ENCODE data around the gene C1S. TPM values are rescaled to one million over a fixed set of nuclear protein-coding genes. Genes with fewer than 3 reads are reported as not detected.
"Not testable (repeated sequence)": the region's sequence is repeated elsewhere in the genome, so short reads cannot be mapped to it uniquely, and the experiment has no call there.

C1S gene
- total and polyA plus RNA-seq, 10 donors: 102 to 451 (median 257) TPM

- H3K9me3 ChIP-seq: no peaks in the 10 kb centered on the region
- no peak overlapping the region for H3K4me3 ChIP-seq
- intact Hi-C loops (cut with DNase I; ENCODE audit: low total_unique reads): no loop called here
- H3K4me1 ChIP-seq: peaks cover 0 to 20% (median 10%) of the 10 kb centered on the region in 6 donors
- 79 to 91% (median 84%) methylated on average over 9 of the region's 9 CpGs for WGBS, 5 donors
- TF ChIP-seq POLR2AphosphoS5 (IDR thresholded peaks at IDR 0.05): no peak
- TF ChIP-seq POLR2A (IDR thresholded peaks at IDR 0.05): no peak
- TF ChIP-seq, protein P1, sequence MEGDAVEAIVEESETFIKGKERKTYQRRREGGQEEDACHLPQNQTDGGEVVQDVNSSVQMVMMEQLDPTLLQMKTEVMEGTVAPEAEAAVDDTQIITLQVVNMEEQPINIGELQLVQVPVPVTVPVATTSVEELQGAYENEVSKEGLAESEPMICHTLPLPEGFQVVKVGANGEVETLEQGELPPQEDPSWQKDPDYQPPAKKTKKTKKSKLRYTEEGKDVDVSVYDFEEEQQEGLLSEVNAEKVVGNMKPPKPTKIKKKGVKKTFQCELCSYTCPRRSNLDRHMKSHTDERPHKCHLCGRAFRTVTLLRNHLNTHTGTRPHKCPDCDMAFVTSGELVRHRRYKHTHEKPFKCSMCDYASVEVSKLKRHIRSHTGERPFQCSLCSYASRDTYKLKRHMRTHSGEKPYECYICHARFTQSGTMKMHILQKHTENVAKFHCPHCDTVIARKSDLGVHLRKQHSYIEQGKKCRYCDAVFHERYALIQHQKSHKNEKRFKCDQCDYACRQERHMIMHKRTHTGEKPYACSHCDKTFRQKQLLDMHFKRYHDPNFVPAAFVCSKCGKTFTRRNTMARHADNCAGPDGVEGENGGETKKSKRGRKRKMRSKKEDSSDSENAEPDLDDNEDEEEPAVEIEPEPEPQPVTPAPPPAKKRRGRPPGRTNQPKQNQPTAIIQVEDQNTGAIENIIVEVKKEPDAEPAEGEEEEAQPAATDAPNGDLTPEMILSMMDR (IDR thresholded peaks at IDR 0.05 in 8 of 11, conservative IDR thresholded peaks at IDR 0.05 in 3 of 11): no peak
- DNase-seq: no peak
- no peaks in the 10 kb centered on the region for H3K36me3 ChIP-seq
- H3K27me3 ChIP-seq (replicated peaks in 1 of 7): no peaks in the 10 kb centered on the region
- no peak overlapping the region for H3K27ac ChIP-seq
Observed at GRCh38 chr12:7045913-7046312, 14.6 kb upstream of the C1S start.

- Histone ChIP-seq H3K27me3 (replicated peaks in 1 of 7) (no peaks in the 10 kb centered on the region), H3K4me1 (peaks cover 0 to 20% (median 10%) of the 10 kb centered on the region in 6 donors), H3K4me3 (no peak overlapping the region), H3K9me3 (no peaks in the 10 kb centered on the region), H3K27ac (no peak overlapping the region), H3K36me3 (no peaks in the 10 kb centered on the region)
- no peak for DNase-seq
- WGBS, 5 donors: 79 to 93% (median 87%) methylated on average over 5 of the region's 5 CpGs
- TF ChIP-seq POLR2AphosphoS5 (IDR thresholded peaks at IDR 0.05) (no peak), POLR2A (IDR thresholded peaks at IDR 0.05) (no peak)
- TF ChIP-seq, protein P1 (IDR thresholded peaks at IDR 0.05 in 8 of 11, conservative IDR thresholded peaks at IDR 0.05 in 3 of 11): no peak
- intact Hi-C loops (cut with DNase I; ENCODE audit: low total_unique reads): no loop called here
Observed at GRCh38 chr12:7046383-7047105, 14.0 kb upstream of the C1S start.

GRCh38 chr12:7047306-7047705 is 13.2 kb upstream of the C1S start:
- DNase-seq: no peak
- H3K27ac ChIP-seq: no peak overlapping the region
- no peaks in the 10 kb centered on the region for H3K9me3 ChIP-seq
- 8 to 26% (median 15%) methylated on average over 5 of the region's 5 CpGs for WGBS, 5 donors
- intact Hi-C loops (cut with DNase I; ENCODE audit: low total_unique reads): no loop called here
- H3K4me3 ChIP-seq: no peak overlapping the region
- TF ChIP-seq POLR2AphosphoS5 (IDR thresholded peaks at IDR 0.05) (no peak), POLR2A (IDR thresholded peaks at IDR 0.05) (no peak)
- TF ChIP-seq, protein P1 (IDR thresholded peaks at IDR 0.05 in 8 of 11, conservative IDR thresholded peaks at IDR 0.05 in 3 of 11): no peak
- no peaks in the 10 kb centered on the region for H3K36me3 ChIP-seq
- peaks cover 0 to 20% (median 10%) of the 10 kb centered on the region in 6 donors for H3K4me1 ChIP-seq
- no peaks in the 10 kb centered on the region for H3K27me3 ChIP-seq (replicated peaks in 1 of 7)

DNA sequence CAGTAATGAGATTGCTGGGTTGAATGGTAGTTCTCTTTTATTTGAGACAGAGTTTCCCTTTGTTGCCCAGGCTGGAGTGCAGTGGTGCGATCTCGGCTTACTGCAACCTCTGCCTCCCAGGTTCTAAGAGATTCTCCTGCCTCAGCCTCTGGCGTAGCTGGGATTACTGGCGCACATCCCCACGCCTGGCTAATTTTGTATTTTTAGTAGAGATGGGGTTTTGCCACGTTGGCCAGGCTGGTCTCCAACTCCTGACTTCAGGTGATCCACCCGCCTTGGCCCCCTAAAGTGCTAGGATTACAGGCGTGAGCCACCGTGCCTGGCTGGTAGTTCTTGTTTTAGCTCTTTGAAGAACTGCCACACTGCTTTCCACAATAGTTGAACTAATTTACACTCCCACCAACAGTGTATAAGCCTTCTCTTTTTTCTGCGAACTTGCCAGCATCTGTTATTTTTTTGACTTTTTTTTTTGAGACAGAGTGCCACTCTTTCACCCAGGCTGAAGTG is 11.0 kb upstream of the C1S start:
- H3K4me3 ChIP-seq; intact Hi-C loops (cut with DNase I; ENCODE audit: low total_unique reads); H3K27me3 ChIP-seq (replicated peaks in 1 of 7); H3K36me3 ChIP-seq; H3K9me3 ChIP-seq; DNase-seq; H3K27ac ChIP-seq: not testable (repeated sequence)
- 88 to 92% (median 91%) methylated on average over 10 of the region's 10 CpGs for WGBS, 5 donors
- H3K4me1 ChIP-seq: peaks cover 0 to 20% (median 10%) of the 10 kb centered on the region in 6 donors

DNA sequence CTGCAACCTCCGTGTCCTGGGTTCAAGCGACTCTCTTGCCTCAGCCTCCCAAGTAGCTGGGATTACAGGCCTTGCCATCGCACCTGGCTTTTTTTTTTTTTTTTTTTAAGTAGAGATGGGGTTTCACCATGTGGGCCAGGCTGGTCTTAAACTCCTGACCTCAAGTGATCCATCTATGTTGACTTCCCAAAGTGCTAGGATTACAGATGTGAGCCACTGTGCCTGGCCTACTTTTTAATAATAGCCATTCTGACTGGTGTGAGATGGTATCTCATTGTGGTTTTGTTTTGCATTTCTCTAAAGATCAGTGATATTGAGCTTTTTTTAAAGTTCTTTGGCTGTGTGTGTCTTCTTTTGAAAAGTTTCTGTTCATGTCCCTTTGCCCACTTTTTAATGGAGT is 10.5 kb upstream of the C1S start:
- WGBS, 5 donors: 93 to 100% (median 98%) methylated on average over 3 of the region's 3 CpGs
- DNase-seq; H3K9me3 ChIP-seq; intact Hi-C loops (cut with DNase I; ENCODE audit: low total_unique reads); H3K36me3 ChIP-seq; H3K4me3 ChIP-seq; H3K27ac ChIP-seq; H3K27me3 ChIP-seq (replicated peaks in 1 of 7): not testable (repeated sequence)
- H3K4me1 ChIP-seq: peaks cover 0 to 20% (median 10%) of the 10 kb centered on the region in 6 donors

All from spleen (tissue), 11 donors.